OCI-LY3 (cell line): ENCODE data around the gene SERPINE2.

ENCODE experiments used
- EZH2phosphoT487 ChIP-seq: fragments of 200-600 bp; shearing (Covaris generic); IDR thresholded peaks from 2 replicates; pipeline ENCODE4 v1.6.1; 2018; ENCODE audit warnings: antibody characterized with exemption, mixed run types, low read depth
- TF ChIP-seq, protein P1 (sequence below): fragments of 200-600, 300-600 bp; sonication (generic); IDR thresholded peaks from 2 replicates; pipeline ENCODE4 v1.5.1; 2014; ENCODE audit warnings: antibody characterized with exemption, low read length, low read depth

DNA sequence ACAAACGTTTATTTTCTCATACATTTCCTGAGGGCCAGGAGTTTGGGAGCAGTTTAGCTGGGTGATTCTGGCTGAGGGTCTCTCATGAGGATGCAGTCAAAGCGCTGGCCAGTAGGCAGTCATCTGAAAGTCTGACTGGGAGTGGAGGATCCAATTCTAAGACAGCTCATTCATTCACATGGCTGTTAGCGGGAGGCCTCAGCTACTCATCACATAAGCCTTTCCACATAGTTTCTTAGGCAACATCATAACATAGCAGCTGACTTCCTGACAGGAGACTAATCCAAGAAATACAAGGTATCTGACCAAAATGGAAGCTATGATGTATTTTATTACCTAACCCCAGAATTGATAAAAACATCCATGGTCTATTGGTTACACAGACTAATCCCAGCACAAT is 84.7 kb downstream of the SERPINE2 start:
- TF ChIP-seq, protein P1, sequence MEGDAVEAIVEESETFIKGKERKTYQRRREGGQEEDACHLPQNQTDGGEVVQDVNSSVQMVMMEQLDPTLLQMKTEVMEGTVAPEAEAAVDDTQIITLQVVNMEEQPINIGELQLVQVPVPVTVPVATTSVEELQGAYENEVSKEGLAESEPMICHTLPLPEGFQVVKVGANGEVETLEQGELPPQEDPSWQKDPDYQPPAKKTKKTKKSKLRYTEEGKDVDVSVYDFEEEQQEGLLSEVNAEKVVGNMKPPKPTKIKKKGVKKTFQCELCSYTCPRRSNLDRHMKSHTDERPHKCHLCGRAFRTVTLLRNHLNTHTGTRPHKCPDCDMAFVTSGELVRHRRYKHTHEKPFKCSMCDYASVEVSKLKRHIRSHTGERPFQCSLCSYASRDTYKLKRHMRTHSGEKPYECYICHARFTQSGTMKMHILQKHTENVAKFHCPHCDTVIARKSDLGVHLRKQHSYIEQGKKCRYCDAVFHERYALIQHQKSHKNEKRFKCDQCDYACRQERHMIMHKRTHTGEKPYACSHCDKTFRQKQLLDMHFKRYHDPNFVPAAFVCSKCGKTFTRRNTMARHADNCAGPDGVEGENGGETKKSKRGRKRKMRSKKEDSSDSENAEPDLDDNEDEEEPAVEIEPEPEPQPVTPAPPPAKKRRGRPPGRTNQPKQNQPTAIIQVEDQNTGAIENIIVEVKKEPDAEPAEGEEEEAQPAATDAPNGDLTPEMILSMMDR, result no peak
- no peak for TF ChIP-seq EZH2phosphoT487
